Activated naive CD8-positive, alpha-beta T cell (primary cell): ENCODE results near the gene SMC3.
"Not testable (repeated sequence)": the region's sequence is repeated elsewhere in the genome, so short reads cannot be mapped to it uniquely, and the experiment has no call there.

Experiments used
- H3K27ac Mint-ChIP-seq: one replicate; pipeline ENCODE4 v1.8.0; 2021; ENCODE audit warnings: mixed read lengths
- H3K27me3 Mint-ChIP-seq: one replicate; pipeline ENCODE4 v1.8.0; 2021; ENCODE audit warnings: mixed read lengths
- H3K36me3 Mint-ChIP-seq: one replicate; pipeline ENCODE4 v1.8.0; 2021; ENCODE audit warnings: mixed read lengths
- H3K4me1 Mint-ChIP-seq: one replicate; pipeline ENCODE4 v1.8.0; 2021; ENCODE audit warnings: low read depth, mixed read lengths
- H3K4me3 Mint-ChIP-seq: one replicate; pipeline ENCODE4 v1.8.0; 2021; ENCODE audit warnings: mild to moderate bottlenecking, mixed read lengths
- H3K9me3 Mint-ChIP-seq: one replicate; pipeline ENCODE4 v1.8.0; 2021; ENCODE audit warnings: low read depth, mixed read lengths

The SMC3 gene

DNA sequence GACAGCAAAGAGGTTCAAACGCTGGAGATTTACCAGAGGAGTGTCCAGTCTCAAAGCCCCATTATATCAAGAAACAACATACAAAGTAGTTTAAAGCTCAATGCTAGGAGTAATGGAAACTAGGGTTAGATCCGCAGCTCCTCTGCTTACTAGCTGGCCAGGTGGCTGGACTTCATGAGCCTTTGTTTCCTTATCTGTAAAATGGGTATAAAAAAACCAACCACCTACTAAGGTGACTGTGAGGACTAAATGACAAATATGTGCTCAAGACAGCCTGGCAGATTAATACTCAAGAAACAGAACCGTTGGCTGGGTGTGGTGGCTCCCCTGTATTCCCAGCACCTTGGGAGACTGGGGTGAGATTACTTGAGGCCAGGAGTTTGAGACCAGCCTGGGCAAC, 70.8 kb downstream of the SMC3 start:
- Mint-ChIP-seq H3K27ac (no peak overlapping the region), H3K9me3 (no peaks in the 10 kb centered on the region), H3K4me1 (peaks cover 25% of the 10 kb centered on the region)

DNA sequence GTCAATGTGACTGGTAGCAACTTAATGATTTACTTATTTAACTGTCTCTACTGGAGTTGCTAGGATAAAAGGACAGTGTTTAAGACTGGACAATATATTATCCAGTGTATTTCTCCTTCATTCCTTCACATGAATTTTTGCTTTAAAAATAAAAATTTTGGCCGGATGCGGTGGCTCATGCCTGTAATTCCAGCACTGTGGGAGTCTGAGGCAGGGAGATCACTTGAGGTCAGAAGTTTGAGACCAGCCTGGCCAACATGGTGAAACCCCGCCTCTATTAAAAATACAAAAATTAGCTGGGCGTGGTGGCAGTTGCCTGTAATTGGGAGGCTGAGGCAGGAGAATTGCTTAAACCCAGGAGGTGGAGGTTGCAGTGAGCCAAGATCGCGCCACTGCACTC, 71.6 kb downstream of the SMC3 start:
- peaks cover 27% of the 10 kb centered on the region for H3K4me1 Mint-ChIP-seq
- peaks cover 21% of the 10 kb centered on the region for H3K27me3 Mint-ChIP-seq
- H3K9me3 Mint-ChIP-seq, H3K27ac Mint-ChIP-seq, H3K36me3 Mint-ChIP-seq, H3K4me3 Mint-ChIP-seq: not testable (repeated sequence)

More for the DNA sequence above, 70.8 kb downstream of the SMC3 start:
- Mint-ChIP-seq H3K27me3 (peaks cover 20% of the 10 kb centered on the region), H3K36me3 (no peaks in the 10 kb centered on the region), H3K4me3 (no peak overlapping the region)

DNA sequence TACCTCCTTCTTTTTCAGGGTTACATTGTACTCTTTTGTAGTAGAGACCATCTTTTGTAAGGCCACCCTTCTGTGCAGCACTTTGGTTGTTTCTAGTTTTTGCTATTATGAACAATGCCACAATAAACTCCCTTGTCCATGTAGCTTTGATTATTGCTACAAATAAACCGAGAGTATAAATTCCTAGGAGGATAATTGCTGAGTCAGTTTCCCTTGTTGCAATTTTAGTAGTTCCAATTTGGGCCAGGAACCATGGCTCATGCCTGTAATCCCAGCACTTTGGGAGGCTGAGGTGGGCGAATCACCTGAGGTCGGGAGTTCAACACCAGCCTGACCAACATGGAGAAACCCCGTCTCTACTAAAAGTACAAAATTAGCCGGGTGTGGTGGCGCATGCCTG, 72.4 kb downstream of the SMC3 start:
- not testable (repeated sequence) for H3K4me3 Mint-ChIP-seq, H3K9me3 Mint-ChIP-seq, H3K36me3 Mint-ChIP-seq, H3K27ac Mint-ChIP-seq
- peaks cover 31% of the 10 kb centered on the region for H3K4me1 Mint-ChIP-seq
- H3K27me3 Mint-ChIP-seq: peaks cover 24% of the 10 kb centered on the region

DNA sequence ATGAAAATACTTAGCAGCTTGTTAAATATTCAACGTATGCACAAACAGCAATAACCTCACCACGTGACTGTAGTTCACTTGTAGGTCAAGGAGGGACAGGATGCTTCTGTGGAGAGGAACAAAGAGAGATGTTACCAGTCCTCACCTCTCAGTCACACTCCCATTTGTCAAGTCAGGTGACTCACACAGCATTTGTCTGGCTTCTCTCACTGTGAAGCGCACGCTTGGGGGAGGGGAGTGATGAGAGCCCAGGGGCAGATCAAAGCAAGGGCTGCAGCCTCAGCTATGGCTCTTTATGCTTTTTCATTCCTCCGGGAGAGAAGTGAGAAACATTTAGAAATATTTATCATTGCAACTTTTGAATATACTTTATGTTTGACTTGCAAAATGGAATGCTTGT, 73.8 kb downstream of the SMC3 start:
- Mint-ChIP-seq H3K27ac (no peak overlapping the region), H3K27me3 (peaks cover 29% of the 10 kb centered on the region), H3K4me1 (peaks cover 33% of the 10 kb centered on the region), H3K36me3 (no peaks in the 10 kb centered on the region), H3K9me3 (no peaks in the 10 kb centered on the region), H3K4me3 (no peak overlapping the region)

DNA sequence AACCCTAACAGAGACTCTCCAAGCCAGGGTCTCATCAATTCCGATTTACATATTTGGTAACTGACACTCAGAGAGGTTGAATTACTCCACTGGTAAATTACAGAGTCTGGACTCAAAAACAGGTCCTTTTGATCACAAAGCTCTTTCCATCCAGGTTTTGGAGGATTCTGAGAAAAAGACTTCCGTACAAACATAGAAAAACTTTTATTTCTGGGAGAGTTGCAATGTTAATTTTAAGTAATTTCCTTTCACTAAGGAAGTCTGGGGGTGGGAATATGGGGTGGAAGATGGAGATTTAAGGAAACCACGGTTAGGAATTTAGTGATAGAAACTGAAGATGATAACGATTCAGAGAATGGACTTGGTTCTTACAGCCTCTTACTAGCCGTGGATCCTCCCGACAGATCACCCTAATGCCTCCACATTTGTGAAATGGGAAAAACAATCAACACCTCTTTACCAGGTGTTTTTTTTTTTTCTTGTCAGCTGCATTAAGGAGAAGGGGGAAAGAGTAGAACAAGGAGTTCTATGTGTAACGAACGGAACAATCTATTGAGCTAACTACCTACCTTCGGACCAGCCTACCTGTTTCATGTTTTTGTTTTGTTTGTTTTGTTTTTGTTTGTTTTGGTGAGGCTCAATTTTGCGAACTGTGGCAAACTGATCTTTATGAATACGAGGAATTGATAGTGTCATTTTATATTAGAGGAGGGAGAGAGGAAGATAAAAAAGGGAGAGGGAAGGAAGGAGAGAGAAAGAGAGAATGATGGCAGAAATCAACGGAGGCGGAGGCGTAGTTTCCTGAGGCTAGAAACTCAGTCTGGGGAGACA, 74.9 kb downstream of the SMC3 start:
- peak overlapping the region; percentile 19 for H3K27ac Mint-ChIP-seq
- H3K9me3 Mint-ChIP-seq: no peaks in the 10 kb centered on the region
- peaks cover 32% of the 10 kb centered on the region for H3K27me3 Mint-ChIP-seq
- H3K4me1 Mint-ChIP-seq: peaks cover 33% of the 10 kb centered on the region
- H3K4me3 Mint-ChIP-seq: peak overlapping the region; percentile 78
- H3K36me3 Mint-ChIP-seq: no peaks in the 10 kb centered on the region

DNA sequence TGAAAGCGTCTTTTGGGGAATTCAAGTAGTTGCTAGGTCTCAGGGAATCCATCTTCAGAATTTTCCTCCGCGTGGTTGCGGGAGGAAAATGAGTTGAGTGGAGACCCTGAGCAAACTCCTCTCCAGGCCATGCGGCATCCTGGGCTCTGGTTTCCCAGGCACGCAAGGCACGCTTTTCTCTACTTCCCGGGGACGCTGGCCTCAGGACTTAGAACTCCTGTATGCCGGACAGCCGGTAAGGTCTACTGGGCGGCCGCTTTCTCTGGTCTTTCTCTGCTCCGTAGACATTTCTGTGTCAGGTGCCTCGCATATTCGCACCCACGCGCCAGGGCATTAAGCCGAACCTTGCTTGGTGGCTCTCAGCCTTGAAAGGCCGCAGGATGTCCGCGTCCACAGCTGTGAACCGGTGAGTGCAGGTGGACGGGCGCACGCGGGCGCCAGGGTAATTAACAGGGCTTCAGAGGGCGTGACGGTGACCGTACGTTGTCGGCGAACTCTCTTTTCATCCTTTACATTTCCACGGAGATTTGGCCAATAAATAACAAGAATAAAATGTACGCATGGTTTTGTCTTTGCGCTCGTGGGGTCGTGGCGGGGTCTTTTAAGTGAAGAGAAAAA, 75.6 kb downstream of the SMC3 start:
- Mint-ChIP-seq H3K27ac (no peak overlapping the region), H3K27me3 (peaks cover 32% of the 10 kb centered on the region), H3K4me1 (peaks cover 33% of the 10 kb centered on the region), H3K4me3 (peak overlapping the region; percentile 78), H3K36me3 (no peaks in the 10 kb centered on the region), H3K9me3 (no peaks in the 10 kb centered on the region)

DNA sequence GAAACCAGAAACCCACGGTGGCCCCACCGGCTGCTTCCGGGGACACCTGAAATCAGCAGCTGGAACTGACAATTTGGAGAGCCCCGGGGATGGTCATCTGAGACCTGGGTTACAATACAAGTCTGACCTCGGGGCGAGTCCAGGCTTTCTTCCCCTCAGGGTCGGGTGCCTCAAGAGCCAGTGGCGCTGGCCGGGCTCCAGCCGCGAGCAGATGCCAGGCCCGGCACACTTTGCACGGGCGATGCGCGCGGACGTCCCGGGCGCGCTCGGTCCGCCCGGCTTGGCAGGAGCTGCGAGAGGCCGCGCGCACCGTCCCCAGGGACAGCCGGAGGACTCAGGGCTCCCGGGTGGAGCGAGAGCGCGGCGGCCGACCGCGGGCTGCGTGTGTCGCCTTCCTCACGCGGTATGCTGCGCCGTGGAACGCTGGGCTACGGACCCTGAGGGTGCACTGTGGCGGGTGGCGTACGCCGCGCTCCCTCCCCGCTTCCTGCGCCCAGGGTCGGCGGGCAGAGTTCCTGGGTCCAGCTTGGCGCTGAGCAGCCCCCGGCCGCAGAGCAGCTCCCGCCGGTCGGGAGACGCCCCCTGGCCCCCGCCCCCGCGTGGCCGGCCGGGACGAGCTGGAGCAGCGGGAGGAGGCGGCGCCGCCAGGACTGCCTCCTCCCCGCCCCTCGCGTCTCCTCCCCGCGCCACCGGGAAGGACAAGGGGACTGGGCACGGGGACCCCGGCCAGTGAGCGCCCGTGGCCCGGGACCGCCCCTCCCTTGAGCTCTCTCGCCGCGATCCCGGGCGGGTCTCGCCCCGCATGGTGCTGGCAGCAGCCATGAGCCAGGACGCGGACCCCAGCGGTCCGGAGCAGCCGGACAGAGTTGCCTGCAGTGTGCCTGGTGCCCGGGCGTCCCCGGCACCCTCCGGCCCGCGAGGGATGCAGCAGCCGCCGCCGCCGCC, 76.4 kb downstream of the SMC3 start, which contains the start of gene RBM20:
Gene RBM20, plus strand, starts transcription at position 684 of the 945 bp plus-strand sequence. Its CDS starts 119 bp downstream, at position 803.
- Mint-ChIP-seq H3K27ac (no peak within 1 kb of the TSS), H3K9me3 (no peaks in the 10 kb centered on the region), H3K4me1 (peaks cover 33% of the 10 kb centered on the region), H3K4me3 (peak within 1 kb of the TSS; percentile 81), H3K36me3 (no peaks in the 10 kb centered on the region), H3K27me3 (peaks cover 34% of the 10 kb centered on the region)

DNA sequence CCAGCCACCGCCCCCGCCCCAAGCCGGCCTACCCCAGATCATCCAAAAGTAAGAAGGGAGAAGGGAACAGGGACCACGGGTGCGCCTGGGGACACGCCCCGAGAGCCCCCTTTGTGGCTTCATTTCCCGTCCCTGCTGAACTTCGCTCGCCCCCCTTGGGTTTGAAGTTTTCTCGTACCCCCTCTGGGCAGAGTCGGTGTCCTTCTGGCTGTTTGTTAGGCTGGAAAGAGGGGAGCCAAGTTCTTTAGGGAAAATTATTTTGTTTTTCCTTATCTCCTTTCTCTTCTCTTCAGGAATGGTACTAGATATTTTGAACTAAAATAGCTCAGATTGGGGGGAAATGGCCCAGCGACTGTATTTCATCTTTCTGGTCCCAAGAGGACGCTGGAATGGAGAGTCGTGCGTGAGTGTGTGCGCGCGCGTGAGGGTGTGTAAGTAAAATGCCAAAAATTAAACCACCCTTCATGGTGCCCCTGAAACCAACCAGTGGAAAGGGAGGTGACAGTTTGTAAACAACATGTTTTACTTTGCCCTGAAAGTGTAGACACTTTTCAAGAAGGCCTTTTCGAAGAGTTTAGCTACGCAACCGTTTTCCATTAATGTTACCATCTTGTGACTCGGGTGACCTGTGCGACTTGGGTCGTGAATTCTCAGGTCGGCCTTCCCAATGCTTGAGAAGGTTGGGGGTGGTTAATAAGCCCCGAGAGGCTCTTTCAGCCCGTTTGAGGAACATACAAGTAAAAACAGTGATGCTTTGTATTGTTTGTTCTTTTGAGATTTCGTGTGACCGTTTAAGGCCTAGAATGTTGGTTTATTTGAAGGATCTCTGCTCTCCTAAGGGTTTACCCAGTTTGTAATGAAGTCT, 77.3 kb downstream of the SMC3 start:
- peaks cover 33% of the 10 kb centered on the region for H3K4me1 Mint-ChIP-seq
- H3K36me3 Mint-ChIP-seq: no peaks in the 10 kb centered on the region
- H3K9me3 Mint-ChIP-seq: no peaks in the 10 kb centered on the region
- peak overlapping the region; percentile 81 for H3K4me3 Mint-ChIP-seq
- no peak overlapping the region for H3K27ac Mint-ChIP-seq
- H3K27me3 Mint-ChIP-seq: peaks cover 36% of the 10 kb centered on the region

DNA sequence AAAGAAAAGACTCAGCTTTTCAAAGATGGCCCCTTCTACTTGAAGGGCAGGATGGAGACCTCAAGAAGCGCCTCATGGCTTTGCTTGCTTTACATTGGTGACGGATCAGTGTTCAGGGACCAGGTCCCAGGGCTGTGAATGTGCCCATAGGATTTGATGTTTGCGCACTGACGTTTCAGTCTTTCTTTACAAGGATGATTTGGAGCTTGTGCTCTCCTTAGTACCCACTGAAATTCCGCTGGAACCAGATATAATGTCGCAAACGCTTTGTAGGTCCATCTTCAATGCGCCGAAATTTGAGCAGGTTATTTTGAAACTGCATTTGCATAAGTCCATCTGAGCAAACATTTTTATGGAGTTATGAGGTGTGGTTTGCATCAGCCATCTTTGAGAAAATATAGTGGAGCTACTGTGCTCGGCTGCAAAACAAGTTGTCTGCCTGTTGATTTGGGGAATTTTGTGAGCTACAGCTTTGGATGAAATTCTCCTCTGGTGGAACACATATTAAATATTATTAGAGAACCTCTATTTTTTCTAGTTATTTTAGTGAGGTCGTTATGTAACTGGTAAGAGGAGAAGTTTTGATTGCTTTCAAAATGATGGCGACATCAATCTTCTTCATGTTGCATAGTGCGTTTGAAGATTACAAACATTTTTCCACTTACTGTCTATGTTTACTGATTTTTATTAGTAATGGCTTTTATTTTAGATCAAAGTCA, 79.1 kb downstream of the SMC3 start:
- Mint-ChIP-seq H3K4me1 (peaks cover 30% of the 10 kb centered on the region), H3K27ac (no peak overlapping the region), H3K36me3 (no peaks in the 10 kb centered on the region), H3K4me3 (no peak overlapping the region), H3K27me3 (peaks cover 41% of the 10 kb centered on the region), H3K9me3 (no peaks in the 10 kb centered on the region)

DNA sequence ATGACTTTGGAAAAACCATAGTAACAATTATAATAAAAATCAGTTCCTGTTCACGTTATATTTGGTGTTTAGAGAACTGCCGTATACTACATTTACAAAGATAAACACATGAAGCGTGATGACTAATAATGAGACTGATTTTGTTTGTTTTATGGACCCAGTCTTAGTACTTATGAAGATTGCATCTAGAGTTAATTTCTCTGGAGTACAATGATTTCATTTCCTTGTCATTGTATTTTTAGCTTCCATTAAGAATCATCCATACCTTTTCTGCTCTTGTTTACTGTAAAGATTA, 79.6 kb downstream of the SMC3 start:
- Mint-ChIP-seq H3K9me3 (no peaks in the 10 kb centered on the region), H3K27ac (no peak overlapping the region), H3K4me1 (peaks cover 30% of the 10 kb centered on the region), H3K4me3 (no peak overlapping the region), H3K36me3 (no peaks in the 10 kb centered on the region), H3K27me3 (peaks cover 38% of the 10 kb centered on the region)

DNA sequence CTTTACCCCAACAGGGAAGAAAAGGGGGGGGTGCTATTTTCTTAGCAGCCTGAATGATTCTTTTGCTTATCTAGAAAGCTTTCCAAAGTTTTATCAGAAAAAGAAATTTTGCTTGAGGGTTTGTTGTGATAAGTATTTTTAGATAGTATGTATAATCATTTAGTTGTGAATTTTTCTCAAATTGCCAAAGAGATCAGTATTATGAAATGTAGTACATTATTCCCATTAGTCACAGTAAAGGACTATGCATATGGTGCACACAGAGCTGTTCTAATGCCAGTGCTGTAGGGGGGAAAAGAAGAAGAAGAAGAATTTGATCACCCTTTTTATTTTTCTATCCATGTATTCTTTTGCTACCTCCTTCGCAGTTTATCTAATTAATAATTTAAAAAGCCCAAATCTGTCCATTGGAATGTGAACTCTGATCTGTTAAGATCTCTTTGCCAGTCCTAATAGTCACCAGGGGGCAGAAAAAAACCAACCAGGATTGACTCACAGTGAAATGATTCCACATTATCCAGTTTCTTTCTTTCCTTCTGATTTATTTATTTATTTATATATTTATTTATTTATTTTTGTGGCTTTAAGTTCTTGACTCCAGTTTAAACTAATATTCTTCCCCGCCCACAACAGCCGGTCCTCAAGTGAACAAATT, 81.3 kb downstream of the SMC3 start:
- no peaks in the 10 kb centered on the region for H3K36me3 Mint-ChIP-seq
- no peak overlapping the region for H3K27ac Mint-ChIP-seq
- peaks cover 18% of the 10 kb centered on the region for H3K4me1 Mint-ChIP-seq
- H3K4me3 Mint-ChIP-seq: no peak overlapping the region
- no peaks in the 10 kb centered on the region for H3K9me3 Mint-ChIP-seq
- H3K27me3 Mint-ChIP-seq: peaks cover 31% of the 10 kb centered on the region

DNA sequence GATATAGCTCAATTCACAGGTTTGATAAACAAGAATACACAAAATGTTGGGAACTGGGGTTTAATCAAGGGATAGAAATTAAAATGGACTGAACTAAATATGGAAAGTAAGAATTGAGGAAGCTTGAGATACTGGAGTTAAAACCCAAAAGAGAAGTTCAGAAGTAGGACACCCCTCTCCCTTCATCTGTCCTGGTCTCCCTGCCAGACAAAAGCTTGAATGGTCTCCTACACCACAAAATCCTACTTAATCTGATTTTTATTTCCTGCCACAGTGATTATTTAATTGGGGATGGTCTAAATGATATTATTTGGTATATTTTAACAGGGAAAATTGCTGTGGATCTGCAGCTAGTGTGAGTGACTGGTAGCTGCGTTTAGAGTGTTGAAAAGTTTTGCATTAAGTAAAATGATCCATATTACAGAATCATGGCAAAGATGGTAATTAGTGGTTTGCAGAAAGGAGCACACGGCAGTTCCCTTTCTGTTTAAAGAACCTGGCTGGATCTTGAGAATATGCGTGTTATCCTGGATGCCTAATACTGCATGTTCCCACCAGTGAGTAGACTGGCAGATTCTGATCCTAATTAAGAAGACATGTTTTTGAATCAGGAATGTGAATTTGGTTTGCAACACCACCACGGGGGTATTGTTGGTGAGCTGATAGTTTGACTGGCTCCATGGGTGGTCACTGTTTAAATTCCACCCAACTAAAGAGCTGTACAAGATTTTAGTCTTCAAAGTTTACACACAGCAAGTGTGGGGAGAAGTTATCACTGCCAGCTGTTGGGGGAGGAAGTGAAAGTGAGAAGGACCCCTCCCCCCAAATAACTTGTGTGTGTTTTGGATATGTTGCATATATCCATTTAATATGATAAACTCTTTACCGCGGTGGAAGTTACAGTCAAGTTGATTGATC, 82.1 kb downstream of the SMC3 start:
- H3K4me3 Mint-ChIP-seq: no peak overlapping the region
- peaks cover 17% of the 10 kb centered on the region for H3K4me1 Mint-ChIP-seq
- H3K27me3 Mint-ChIP-seq: peaks cover 30% of the 10 kb centered on the region
- no peak overlapping the region for H3K27ac Mint-ChIP-seq
- no peaks in the 10 kb centered on the region for H3K9me3 Mint-ChIP-seq
- no peaks in the 10 kb centered on the region for H3K36me3 Mint-ChIP-seq

DNA sequence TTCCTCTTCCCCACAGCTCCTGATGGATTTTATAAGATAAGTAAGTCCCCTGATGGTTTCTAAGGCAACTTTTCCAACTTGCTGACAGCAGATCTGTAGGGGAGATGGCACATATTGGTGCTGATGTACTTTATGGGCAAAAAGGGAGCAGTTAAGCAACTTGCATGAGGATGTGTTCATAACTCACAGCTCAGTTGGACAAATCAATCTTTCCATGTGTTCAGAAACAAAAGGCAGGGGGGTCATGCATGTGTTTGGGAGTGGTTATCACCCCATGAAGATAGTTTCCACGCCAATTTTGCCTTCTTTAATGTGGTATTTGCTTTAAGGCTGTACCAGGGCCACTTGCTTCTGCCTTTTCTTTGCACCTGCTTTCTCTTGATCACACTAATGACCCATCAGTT, 82.8 kb downstream of the SMC3 start:
- Mint-ChIP-seq H3K27ac (no peak overlapping the region), H3K9me3 (no peaks in the 10 kb centered on the region), H3K4me3 (no peak overlapping the region), H3K27me3 (peaks cover 26% of the 10 kb centered on the region), H3K36me3 (no peaks in the 10 kb centered on the region), H3K4me1 (peaks cover 13% of the 10 kb centered on the region)
